ENCODE data around the gene ST6GALNAC3.

Gene ST6GALNAC3

DNA sequence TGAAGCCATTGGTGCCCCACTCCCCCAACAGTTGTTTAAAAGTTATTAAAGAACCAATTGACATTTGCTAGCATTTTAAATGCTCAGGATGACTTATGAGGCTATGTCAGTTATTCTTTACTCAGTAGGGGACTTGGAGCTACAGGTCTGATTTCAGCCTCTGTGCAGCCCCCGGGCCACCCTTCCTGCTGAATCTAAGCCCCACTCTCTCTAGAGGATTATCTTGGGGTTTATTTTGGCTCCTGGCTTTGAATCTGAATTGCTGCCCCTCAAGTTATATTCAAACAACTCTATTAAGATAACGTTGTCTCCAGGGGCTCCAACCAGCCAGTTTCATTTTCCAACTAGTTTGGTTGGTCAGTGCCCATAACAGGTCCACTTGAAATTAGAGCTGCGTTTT, 135.1 kb downstream of the ST6GALNAC3 start:
- Histone ChIP-seq H3K79me2 (ENCODE audit: low read length) (no peaks in the 10 kb centered on the region), H3K27ac (ENCODE audit: low read length) (no peak overlapping the region), H3K4me1 (ENCODE audit: low read length) (no peaks in the 10 kb centered on the region), H3K36me3 (replicated peaks; ENCODE audit: low read depth, low read length) (no peaks in the 10 kb centered on the region), H3K9ac (ENCODE audit: low read length) (no peak overlapping the region), H4K20me1 (ENCODE audit: insufficient read depth, low read length) (no peaks in the 10 kb centered on the region), H3K27me3 (ENCODE audit: low read depth, low read length) (no peaks in the 10 kb centered on the region), H3K9me3 (ENCODE audit: insufficient read depth, low read length) (no peaks in the 10 kb centered on the region), H3K4me3 (ENCODE audit: low read length) (no peak overlapping the region), H2AFZ (ENCODE audit: low read depth, low read length) (no peak overlapping the region), H3K4me2 (ENCODE audit: low read length) (no peak overlapping the region)
- TF ChIP-seq, protein P1, sequence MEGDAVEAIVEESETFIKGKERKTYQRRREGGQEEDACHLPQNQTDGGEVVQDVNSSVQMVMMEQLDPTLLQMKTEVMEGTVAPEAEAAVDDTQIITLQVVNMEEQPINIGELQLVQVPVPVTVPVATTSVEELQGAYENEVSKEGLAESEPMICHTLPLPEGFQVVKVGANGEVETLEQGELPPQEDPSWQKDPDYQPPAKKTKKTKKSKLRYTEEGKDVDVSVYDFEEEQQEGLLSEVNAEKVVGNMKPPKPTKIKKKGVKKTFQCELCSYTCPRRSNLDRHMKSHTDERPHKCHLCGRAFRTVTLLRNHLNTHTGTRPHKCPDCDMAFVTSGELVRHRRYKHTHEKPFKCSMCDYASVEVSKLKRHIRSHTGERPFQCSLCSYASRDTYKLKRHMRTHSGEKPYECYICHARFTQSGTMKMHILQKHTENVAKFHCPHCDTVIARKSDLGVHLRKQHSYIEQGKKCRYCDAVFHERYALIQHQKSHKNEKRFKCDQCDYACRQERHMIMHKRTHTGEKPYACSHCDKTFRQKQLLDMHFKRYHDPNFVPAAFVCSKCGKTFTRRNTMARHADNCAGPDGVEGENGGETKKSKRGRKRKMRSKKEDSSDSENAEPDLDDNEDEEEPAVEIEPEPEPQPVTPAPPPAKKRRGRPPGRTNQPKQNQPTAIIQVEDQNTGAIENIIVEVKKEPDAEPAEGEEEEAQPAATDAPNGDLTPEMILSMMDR (IDR thresholded peaks at IDR 0.05; ENCODE audit: low read depth, low read length) = no peak
- no peak for TF ChIP-seq EZH2phosphoT487 (IDR thresholded peaks at IDR 0.05; ENCODE audit: low read depth)

GRCh38 chr1:76210160-76210559, 135.6 kb downstream of the ST6GALNAC3 start:
- Histone ChIP-seq H3K27me3 (ENCODE audit: low read depth, low read length) (no peaks in the 10 kb centered on the region), H2AFZ (ENCODE audit: low read depth, low read length) (no peak overlapping the region), H4K20me1 (ENCODE audit: insufficient read depth, low read length) (no peaks in the 10 kb centered on the region), H3K9me3 (ENCODE audit: insufficient read depth, low read length) (no peaks in the 10 kb centered on the region), H3K4me3 (ENCODE audit: low read length) (no peak overlapping the region), H3K4me1 (ENCODE audit: low read length) (no peaks in the 10 kb centered on the region), H3K9ac (ENCODE audit: low read length) (no peak overlapping the region), H3K4me2 (ENCODE audit: low read length) (no peak overlapping the region), H3K27ac (ENCODE audit: low read length) (no peak overlapping the region), H3K79me2 (ENCODE audit: low read length) (no peaks in the 10 kb centered on the region), H3K36me3 (replicated peaks; ENCODE audit: low read depth, low read length) (no peaks in the 10 kb centered on the region)
- no peak for TF ChIP-seq EZH2phosphoT487 (IDR thresholded peaks at IDR 0.05; ENCODE audit: low read depth)

DNA sequence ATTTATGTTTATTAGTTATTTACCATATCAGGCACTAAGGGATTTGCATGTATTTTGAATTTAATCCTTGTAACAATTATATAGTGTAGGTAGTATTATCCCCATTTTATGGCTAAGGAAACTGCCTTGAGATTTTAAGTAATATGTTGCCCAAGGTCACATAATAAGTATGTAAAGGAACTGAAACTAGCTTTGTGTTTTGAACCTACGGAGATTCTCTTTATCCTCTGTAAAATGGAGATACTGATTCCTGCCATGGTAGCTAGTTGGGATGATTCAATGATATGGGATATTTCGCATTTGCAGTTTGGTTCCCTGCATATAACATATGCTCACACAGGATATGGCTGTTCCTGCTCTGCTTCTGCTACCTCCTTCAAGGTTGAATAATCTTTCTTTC, 144.3 kb downstream of the ST6GALNAC3 start:
- Histone ChIP-seq H3K79me2 (ENCODE audit: low read length) (no peaks in the 10 kb centered on the region), H3K4me3 (ENCODE audit: low read length) (no peak overlapping the region), H3K4me1 (ENCODE audit: low read length) (peaks cover 11% of the 10 kb centered on the region), H4K20me1 (ENCODE audit: insufficient read depth, low read length) (no peaks in the 10 kb centered on the region), H3K9ac (ENCODE audit: low read length) (no peak overlapping the region), H3K27ac (ENCODE audit: low read length) (no peak overlapping the region), H3K36me3 (replicated peaks; ENCODE audit: low read depth, low read length) (no peaks in the 10 kb centered on the region), H3K27me3 (ENCODE audit: low read depth, low read length) (no peaks in the 10 kb centered on the region), H3K9me3 (ENCODE audit: insufficient read depth, low read length) (no peaks in the 10 kb centered on the region), H3K4me2 (ENCODE audit: low read length) (peak overlapping the region; percentile 32; the same call in 1 of the 2 replicates), H2AFZ (ENCODE audit: low read depth, low read length) (no peak overlapping the region)
- no peak for TF ChIP-seq EZH2phosphoT487 (IDR thresholded peaks at IDR 0.05; ENCODE audit: low read depth)
- TF ChIP-seq, protein P1 (IDR thresholded peaks at IDR 0.05; ENCODE audit: low read depth, low read length) = no peak

DNA sequence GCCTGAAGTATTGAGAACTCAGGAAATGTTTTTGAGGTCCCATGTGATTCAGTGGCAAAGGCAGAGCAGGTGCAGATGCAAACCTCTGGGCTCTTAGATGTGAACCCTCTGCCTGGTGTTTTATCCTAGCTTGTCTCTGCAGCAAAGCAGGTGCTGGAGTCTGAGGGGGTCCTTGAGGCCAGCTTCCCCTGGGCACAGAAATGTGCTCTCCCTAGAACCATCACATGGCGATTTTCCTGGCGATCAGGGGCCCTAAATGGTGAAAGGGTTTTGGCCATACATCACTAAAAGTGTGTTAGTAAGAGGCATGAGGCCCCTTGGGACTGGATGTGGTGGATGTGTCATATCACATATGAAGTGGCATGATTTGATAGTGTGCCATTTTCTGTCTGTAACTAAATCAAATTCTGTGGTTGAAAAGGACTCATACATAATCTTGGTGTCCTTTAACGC, 144.8 kb downstream of the ST6GALNAC3 start:
- H3K27ac ChIP-seq (ENCODE audit: low read length) = no peak overlapping the region

More for the DNA sequence above, 144.8 kb downstream of the ST6GALNAC3 start:
- Histone ChIP-seq H3K4me3 (ENCODE audit: low read length) (no peak overlapping the region), H3K4me2 (ENCODE audit: low read length) (peak overlapping the region; percentile 32), H3K27me3 (ENCODE audit: low read depth, low read length) (no peaks in the 10 kb centered on the region), H3K4me1 (ENCODE audit: low read length) (peaks cover 11% of the 10 kb centered on the region), H3K9ac (ENCODE audit: low read length) (no peak overlapping the region), H3K36me3 (replicated peaks; ENCODE audit: low read depth, low read length) (no peaks in the 10 kb centered on the region), H3K9me3 (ENCODE audit: insufficient read depth, low read length) (no peaks in the 10 kb centered on the region), H4K20me1 (ENCODE audit: insufficient read depth, low read length) (no peaks in the 10 kb centered on the region), H3K79me2 (ENCODE audit: low read length) (no peaks in the 10 kb centered on the region), H2AFZ (ENCODE audit: low read depth, low read length) (no peak overlapping the region)
- TF ChIP-seq, protein P1 (IDR thresholded peaks at IDR 0.05; ENCODE audit: low read depth, low read length) = no peak
- TF ChIP-seq EZH2phosphoT487 (IDR thresholded peaks at IDR 0.05; ENCODE audit: low read depth) = no peak
